Pons (tissue), 1 donor: ENCODE results near the gene CHRM4.

Experiments used
- DNase-seq: peaks from one replicate; pipeline ENCODE4 v3.0.0-alpha.2; 2016; ENCODE audit warnings: low spot score

Gene CHRM4

GRCh38 chr11:46391578-46392420 lies at the start of gene CHRM4:
TSS of gene CHRM4 (minus strand) at chr11:46391776. CDS start at chr11:46386557, 5,219 bp downstream.
- DNase-seq: no peak

- no peak for DNase-seq
These were observed 46.6 kb upstream of the CHRM4 start for GRCh38 chr11:46438211-46438610.

GRCh38 chr11:46437122-46437689 lies 45.6 kb upstream of the CHRM4 start:
- no peak for DNase-seq

- DNase-seq: no peak
These were observed 44.5 kb upstream of the CHRM4 start for GRCh38 chr11:46436113-46436512.

- DNase-seq: no peak
These were observed 44.1 kb upstream of the CHRM4 start for GRCh38 chr11:46435679-46436078.

- DNase-seq: no peak
These were observed 39.6 kb upstream of the CHRM4 start for GRCh38 chr11:46431211-46431610.

- DNase-seq: no peak
These were observed 38.1 kb upstream of the CHRM4 start for GRCh38 chr11:46429717-46430116.

- DNase-seq: no peak
These were observed 35.8 kb upstream of the CHRM4 start for GRCh38 chr11:46427364-46427763.

GRCh38 chr11:46426233-46426991 lies 34.8 kb upstream of the CHRM4 start:
- no peak for DNase-seq

GRCh38 chr11:46422588-46422987 lies 31.0 kb upstream of the CHRM4 start:
- no peak for DNase-seq

GRCh38 chr11:46421257-46421880 lies 29.8 kb upstream of the CHRM4 start:
- DNase-seq: no peak

- no peak for DNase-seq
These were observed 28.9 kb upstream of the CHRM4 start for GRCh38 chr11:46420513-46420912.

- no peak for DNase-seq
These were observed 27.2 kb upstream of the CHRM4 start for GRCh38 chr11:46418751-46419150.

GRCh38 chr11:46417711-46418110 lies 26.1 kb upstream of the CHRM4 start:
- no peak for DNase-seq

GRCh38 chr11:46414879-46415278 lies 23.3 kb upstream of the CHRM4 start:
- DNase-seq: no peak

- DNase-seq: no peak
These were observed 22.9 kb upstream of the CHRM4 start for GRCh38 chr11:46414466-46414796.

GRCh38 chr11:46413760-46414465 lies 22.3 kb upstream of the CHRM4 start:
- DNase-seq: no peak

- no peak for DNase-seq
These were observed 18.4 kb upstream of the CHRM4 start for GRCh38 chr11:46410021-46410420.

GRCh38 chr11:46408407-46408986 lies 16.9 kb upstream of the CHRM4 start:
- no peak for DNase-seq

- DNase-seq: no peak
These were observed 16.1 kb upstream of the CHRM4 start for GRCh38 chr11:46407635-46408034.

- DNase-seq: no peak
These were observed 13.0 kb upstream of the CHRM4 start for GRCh38 chr11:46404476-46405017.
